Stimulated activated CD4-positive, alpha-beta T cell treated with anti-CD3 and anti-CD28 coated beads, Interleukin-12 subunit alpha, Interleukin-12 subunit beta, amount 100 ng/mL, for 48 hours (primary cell): ENCODE measurements around the gene PTPRG.

ENCODE experiments used
- DNase-seq, 3 donors: peaks; one replicate each; pipeline ENCODE4 v3.0.0-alpha.2; 2020; ENCODE audit warnings: low read depth in 2 of 3, low spot score in 1 of 3

Gene PTPRG

DNA sequence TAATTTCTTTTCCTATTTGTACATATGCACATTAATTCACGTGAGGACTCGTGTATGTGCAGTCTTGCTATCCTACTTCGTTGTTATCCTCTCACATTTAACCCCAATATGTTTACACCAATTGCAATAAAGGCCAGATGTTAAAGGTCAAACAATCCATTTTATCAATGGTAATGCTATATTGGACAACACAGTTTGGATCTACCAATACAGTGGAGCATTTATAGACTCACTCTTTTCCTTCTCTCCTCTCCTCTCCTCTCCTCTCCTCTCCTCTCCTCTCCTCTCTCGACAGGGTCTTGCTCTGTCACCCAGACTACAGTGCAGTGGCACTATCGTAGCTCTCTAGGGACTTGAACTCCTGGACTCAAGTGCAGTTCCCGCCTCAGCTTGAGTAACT, 324.0 kb downstream of the PTPRG start:
- no peak for DNase-seq

DNA sequence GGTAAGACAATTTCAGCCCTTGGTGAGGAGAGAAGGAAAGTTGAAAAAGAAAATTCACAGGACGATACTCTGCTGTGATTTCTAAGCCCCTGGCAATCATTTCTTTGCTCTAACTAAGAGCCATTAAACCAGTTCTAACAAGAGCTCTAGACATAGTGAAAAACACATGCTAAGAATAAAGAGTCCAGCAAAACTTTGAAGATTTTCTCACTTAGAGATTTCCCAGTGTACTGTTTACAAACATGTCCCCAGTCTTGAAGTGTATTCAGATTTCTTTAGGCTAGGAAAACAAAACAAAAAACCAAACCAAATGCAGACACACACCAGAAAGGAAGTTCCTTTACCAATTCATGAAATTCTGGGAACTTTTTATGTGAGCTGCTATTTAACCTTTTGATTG, 325.8 kb downstream of the PTPRG start:
- DNase-seq, result no peak

DNA sequence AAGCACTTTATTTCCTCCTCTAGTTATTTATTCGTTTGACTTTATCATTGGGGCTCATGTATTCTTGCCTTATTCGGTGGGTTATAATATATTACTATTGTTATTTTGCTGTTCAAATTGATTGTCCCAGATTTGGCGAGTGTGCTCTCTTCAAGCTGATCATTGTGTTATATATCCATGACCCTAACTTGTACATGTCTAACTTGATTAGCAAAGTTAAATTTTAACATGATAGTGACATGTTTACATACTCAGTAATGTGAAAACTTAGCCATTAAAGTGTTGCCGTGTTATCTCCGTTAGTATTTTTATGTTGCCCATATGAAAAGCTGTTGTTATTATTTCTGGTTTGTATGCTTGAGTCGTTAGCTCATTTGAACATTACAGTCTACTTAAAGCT, 327.9 kb downstream of the PTPRG start:
- no peak for DNase-seq

DNA sequence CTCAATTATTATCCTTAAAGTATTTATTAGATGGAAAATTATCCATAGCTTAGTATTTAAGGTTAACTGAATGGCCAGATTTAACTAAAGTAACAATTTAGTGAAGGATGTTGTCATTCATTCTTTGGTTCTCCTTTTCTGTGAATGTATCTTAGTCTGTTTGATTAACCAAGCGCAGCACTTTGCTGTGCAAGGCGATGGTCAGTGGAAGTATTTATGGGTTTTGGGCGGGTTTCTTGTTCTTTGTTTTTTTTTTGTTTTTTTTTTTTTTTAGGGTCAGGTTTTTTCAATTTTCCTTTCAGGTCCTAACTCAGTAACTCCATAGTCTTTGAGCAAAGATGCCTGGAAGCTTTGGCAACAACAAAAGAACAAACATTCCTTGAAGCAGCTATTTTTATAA, 328.8 kb downstream of the PTPRG start:
- no peak for DNase-seq

DNA sequence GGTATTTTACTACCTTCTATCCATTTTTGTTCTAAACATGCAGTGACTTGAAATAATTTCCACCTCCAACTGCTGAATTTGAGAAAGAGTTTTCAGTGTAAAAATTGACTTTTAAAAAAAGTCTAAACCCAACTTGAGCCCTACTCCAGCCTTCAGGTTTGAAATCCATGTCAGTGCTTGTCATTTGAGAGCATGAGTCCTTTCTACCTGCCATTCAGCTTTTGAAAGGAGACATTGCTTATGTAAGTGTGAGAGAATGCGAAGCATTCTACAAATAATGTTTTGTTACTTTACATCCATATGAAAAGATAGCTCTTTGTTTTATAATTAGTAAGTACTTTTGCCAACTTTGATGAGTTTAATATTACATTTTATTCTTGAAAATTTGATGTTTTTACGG, 329.2 kb downstream of the PTPRG start:
- DNase-seq, result no peak

DNA sequence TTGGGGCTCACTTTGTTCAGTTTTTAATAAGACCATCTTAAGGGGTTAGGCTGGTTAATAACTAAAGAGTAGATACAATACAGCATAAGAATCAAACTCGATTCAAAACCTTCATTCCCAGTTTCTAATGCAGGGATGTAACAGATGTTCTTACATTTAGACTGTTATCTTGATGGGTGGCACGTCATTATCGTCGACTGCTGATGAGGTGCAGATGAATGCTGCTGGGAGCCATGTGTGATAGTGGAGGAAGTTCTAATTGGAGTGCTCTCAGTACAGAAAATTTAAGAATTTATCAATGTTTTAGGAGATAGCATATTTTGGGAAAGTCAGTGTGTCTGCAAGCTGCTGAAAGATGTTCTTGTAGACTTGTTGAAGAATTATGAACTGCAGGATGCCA, 331.5 kb downstream of the PTPRG start:
- no peak for DNase-seq

DNA sequence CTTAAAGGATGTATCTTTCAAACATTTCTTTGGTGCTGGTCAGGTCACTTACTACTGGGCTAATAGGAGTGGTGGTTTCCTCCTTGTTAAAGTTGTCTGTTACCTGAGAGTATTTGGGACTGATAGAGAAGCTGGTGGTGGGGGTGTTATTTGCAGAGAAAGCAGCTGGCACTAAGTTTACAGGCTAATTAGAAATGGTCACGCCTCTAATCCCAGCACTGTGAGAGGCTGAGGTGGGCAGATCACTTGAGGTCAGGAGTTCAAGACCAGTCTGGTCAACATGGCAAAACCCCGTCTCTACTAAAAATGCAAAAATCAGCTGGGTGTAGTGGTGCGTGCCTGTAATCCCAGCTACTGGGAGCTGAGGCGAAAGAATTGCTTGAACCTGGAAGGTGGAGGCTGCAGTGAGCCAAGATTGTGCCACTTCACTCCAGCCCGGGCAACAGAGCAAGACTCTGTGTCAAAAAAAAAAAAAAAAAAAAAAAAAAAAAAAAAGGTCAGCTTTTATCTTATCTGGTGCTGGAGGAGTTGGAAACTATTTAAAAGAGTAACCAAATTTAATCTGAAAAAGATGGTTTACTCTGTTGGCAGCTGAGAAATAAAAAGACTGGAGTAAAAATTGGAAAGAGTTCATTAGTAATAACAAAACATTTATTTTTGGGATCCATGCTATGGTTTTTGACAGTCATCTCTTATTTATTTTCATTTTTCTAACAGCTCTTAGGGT, 332.6 kb downstream of the PTPRG start:
- no peak for DNase-seq

DNA sequence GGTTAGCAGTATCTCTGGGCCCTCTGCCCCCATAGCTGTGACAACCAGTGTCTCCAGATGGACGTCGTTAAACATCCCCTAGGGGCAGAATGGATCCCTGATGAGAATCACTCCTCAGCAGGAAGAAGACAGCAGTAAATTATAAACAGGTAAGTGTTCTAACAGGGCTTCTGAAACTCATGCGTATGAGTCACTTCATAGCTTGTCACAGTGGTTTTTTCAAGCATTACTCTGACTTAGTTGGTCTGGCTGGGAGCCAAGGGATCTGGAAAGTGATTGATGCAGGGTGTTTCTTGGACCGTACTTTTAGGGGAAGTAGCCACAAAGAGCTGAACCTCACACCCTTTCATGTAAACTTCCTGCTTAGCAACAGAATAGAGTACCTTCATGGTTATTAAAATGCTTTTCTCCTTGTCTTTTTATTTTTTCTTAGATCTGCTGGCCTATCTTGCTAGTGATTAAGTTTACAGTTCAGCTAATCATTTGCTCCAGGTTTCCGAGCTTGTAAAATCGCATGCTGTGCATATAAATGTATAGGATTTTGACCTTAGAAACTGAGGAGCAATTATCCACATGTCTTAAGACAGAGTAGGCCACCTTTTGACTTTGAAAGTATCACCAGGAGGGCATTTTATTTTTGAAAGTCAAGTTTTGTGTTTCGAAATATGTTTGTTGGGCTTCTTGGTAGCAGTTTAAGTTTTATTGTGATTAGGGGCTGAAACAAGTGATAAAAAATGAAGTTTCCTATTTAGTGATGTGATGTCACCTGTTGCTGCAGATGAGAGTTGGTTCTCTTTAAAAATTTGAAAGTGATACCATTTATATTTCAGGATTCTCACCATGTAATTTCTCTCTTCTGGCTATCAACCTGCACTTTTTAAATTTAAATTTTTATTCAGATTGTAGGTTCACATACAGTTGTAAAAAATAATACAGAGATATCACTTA, 333.9 kb downstream of the PTPRG start:
- DNase-seq, result peak; percentile 10 to 38 (median 29)

DNA sequence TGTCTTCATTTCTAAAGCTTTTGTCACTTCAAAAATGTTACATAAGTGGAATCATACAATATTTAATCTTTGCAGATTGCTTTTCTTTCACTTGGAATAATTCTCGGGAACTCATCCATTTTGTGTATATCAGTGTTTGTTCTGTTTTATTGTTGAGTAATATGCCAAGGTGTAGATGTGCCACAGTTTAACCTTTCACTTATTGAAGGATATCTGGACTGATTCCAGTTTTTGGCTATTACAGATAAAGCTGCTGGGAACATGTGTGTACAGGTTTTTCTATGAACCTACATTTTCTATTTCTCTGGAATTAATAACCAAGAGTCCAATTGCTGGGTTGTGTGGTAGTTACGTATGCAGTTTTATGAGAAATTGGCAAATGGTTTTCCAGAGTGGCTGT, 334.9 kb downstream of the PTPRG start:
- DNase-seq, result no peak

DNA sequence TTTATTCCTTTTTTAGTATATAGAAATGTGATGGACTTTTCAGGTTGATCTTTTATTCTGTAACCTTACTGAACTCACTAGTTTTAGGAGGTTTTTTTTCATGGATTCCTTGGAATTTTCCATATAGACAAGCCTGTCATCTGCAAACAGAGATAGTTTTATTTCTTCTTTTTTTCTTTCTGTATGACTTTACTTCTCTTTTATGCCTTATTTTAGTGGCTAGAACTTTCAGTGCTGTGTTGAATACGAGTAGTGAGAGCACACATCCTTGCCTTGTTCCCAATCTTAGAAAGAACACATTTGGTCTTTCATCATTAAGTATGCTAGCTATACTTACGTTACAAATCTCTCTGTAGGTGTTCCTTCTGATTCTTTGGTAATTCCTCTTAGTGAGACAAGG, 336.5 kb downstream of the PTPRG start:
- DNase-seq, result no peak

DNA sequence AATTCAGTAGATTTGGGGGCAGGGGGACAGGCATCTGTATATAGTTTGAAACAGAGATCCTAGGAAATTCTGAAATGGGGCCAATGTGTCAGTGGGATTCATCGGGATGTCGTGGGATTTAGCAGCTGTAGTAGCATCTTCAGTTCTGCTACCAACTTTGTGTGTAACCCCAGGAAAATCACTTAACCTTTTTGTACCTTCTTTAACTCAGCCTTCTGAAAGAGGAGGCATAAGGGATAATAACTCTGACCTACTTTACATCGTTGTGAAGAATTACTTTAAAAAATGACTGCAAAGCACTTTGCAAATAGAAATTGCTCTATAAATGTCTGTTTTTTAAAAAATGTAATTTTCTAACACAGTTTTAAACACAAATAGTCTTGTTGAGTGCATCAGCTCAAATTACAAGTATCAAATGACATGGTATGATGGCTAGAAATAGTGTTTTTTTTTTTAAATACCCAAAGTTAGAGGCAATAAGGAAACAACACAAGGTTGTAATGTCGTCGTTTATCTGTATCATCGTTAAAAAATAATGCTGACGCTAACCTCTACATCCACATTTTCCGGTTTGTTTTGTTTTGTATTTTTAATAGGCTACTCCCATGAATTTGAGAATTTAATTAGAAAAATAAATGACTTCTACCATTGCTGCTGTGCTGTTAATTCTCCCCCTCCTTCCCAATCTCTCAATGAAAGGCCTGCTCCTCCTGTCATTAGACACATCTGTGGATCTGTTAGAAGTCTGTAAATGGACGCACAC, 338.5 kb downstream of the PTPRG start:
- DNase-seq, result no peak

DNA sequence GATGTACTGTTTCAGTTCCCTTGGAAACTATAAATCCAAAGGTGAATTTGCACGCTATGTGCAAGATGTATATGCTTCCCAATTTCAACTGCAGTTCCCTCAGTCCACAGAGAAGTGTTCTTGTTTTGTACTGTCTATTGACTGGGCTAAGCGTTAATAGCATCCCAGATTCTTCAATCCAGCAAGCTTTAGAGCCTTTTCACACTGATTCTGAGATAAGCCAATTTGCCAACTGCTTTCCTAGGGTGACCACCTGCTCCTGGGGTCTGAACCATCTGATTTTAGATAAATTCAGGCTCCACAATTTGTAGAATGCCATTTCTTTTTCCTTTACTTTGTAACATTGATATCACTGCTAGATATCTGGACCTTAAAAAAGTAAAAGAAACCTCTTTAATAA, 340.1 kb downstream of the PTPRG start:
- no peak for DNase-seq

DNA sequence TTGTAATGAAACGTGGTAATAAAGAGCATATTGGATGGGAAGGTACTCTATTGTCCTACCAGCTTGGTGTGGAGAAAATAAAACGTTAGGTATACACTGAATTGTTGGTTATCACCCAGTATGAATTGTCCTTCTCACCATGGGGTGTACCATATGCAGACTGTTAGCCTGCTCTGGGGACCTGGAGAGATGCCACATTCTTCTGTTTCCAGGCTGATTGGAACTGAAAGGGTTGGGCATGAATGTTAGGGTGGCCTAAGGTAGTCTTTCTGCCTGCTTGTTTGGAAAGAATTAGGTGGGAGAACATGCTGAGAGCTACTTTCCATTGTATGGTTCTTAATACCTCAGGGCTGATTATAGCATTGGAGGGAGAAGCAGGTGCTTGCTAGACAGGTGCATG, 340.6 kb downstream of the PTPRG start:
- DNase-seq, result no peak

DNA sequence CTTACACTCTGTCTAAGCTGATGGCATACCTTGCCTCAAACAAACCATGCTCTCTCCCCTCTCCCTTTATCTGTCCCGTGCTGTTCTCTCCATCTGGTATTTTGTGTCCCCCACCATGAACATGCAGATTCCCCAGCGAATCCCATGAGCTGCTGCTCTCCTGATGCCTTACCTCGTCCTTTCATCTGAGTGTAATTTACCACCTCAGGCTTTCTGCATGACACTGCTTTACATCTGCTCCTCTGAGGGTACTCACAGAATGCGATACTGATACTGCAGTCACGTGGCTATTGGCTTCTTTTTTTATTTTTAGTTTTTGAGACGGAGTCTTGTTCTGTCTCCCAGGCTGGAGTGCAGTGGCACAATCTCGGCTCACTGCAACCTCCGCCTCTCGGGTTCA, 341.7 kb downstream of the PTPRG start:
- DNase-seq, result no peak

DNA sequence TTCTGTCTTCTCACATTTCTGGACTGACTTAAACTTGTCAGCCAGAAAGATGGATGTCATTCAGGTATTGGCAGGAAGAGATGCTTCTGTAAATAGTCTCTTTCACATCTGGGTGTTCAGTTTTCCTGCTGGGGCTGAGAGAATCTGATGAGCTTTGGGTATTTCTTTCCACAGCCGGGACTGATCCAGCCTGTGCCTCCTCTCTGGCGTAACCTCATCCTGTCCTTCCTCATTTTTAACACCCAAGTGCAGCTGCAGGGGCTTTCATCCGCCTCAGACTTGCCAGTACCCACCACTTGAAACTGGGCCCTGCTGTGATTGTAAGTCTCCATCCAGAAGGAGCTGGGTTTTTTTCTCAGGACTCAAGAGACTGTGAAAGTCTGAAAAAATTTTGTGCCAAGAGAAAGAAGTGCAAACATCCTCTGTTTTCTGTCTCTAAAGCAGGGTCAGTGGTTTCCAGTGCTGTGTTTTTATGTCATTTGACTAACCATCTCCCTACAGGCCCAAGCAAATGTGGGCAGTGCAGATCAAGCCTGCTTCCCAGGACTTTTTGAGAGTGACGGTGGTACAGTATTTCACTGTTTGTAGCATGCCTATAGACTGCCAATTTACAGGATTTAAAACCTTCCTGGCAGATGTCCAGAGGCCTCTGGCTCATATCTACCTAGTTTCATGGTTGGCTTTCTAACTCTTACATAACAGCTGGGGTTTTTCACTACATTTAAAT, 342.7 kb downstream of the PTPRG start:
- DNase-seq, result no peak

DNA sequence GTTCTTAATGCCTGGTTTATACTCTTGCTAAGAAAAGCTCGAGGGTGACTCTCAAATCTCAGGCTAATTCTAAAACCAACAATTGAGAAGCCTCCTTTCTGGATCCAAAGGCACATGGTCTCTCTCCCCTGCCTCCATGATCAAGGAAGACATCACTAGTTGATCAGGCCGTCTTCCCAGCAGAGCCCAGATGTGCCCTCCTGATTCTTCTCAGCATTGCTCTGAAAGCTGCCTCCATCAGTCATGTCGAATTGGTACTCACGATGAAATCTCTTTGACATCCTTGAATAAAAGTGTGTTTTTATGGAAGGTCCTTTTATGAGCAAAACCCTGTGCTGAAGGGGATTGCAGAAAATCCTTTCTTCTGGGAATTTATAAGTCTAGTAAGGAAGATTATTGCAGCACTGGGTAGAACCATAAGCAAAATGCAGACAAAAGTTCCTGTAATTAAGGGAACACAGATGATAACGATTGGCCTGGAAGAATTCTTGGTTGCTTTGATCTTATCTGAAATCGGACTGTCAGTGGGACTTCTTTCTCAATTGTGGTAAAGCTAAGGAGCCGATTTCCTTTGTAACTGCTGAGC, 345.9 kb downstream of the PTPRG start:
- DNase-seq, result no peak

DNA sequence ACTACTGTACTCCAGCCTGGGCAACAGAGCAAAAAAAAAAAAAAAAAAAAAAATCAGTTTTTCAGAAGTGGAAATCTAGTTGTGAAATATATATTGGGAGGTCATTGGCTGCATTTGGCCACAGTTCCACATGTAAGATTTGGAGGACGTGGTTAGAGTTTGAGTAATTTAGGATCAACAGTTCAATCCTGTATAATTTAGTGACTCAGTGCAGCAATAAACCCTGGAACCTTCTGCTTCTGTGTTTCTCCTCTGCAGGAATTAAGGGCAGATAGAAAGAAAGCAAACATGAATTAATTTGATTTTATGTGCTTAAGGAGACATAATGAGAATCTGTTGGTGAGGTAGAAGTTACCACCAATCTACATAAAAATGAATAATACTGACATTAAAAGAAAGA, 347.0 kb downstream of the PTPRG start:
- no peak for DNase-seq

DNA sequence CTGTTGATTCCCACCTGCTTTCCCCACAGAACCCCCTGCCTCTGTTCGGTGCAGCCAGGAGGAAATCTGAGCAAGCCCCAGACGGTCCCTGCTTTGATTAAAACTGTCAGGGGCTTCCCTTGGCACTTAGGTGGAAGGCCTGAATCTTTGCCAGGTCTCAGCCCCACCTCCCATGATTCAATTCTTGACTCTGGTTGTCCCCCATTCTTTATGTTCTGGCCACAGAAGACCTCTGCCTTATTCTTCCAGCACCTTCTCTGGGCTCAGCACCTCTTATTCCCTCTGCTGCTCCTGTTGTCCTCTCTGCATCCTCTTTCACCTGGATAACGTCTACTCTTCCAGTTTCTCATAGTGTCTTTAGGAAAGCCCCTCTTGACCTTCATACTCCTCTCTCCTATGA, 349.4 kb downstream of the PTPRG start:
- DNase-seq, result no peak

DNA sequence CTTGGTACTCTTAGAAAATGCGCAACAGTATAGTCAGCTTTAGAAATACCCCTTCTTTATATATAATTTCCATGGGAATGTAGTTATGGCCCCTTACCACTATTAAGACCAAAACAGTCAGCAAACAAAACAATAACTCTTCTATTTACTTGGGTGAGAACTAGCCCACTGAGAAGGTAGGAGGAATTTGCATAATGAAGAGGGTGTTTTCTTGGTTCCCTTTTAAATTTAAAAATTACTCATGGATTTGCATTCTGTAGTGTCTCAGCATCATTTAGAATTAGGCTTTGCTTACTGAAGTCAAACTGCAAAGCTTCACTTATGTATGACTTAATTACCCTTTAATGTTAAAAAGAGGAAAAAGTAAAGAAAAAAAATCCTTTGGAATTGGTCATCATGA, 350.8 kb downstream of the PTPRG start:
- DNase-seq, result no peak

DNA sequence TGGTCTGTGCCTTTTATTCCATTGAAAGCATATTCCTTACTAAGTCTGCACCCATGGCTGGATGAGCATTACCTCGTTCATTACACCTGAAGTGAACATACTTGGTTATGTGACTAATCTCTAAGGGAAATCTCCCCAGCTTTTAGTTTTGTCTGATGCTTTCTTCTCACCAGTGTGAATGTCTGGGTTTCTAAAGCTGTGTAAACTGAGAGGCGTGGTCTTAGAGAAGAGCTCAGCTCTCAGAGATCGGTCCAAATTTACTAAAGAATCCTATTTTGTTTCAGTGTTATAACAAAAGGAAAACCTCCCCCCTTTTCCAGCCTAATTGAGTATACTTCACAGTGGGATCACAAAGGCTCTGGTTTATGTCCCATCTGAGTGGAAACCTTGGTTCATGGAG, 352.3 kb downstream of the PTPRG start:
- DNase-seq, result no peak

DNA sequence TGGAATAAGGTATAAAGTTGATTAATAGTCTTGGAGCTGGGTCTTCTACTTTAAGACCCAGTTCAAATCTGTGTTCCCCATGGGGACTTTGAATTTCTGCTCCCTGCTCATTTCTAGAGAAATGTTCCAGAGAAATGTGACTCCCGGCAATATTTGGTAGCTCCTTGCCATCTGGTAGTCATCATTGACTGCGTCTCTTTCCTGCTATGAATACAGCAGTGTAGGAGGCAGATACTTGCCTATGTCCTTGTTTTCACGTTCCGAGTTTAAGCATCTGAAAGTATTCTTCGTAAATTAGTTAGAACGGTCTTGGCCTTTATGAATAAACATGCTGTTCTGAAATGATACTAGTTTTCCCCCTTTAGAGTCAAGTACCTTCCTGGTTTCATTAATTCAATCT, 352.9 kb downstream of the PTPRG start:
- DNase-seq, result no peak
